ENCODE measurements around the gene SNCB.

GRCh38 chr5:176644294-176644693, 14.0 kb upstream of the SNCB start:
- TF ChIP-seq CREB1 (IDR thresholded peaks at IDR 0.05; ENCODE audit: low read depth): no peak
- TF ChIP-seq YY1 (IDR thresholded peaks at IDR 0.05; ENCODE audit: low read depth): no peak
- no peak for TF ChIP-seq EGR1 (IDR thresholded peaks at IDR 0.05)
- TF ChIP-seq CEBPB (IDR thresholded peaks at IDR 0.05): no peak
- no peak for TF ChIP-seq REST (IDR thresholded peaks at IDR 0.05; ENCODE audit: low read depth)
- no peak for TF ChIP-seq EP300 (IDR thresholded peaks at IDR 0.05; ENCODE audit: borderline replicate concordance)
- no peak for TF ChIP-seq TEAD4 (IDR thresholded peaks at IDR 0.05)
- no peak for TF ChIP-seq RAD21 (IDR thresholded peaks at IDR 0.05; ENCODE audit: low read depth)
- no peak for TF ChIP-seq ZBTB7A (IDR thresholded peaks at IDR 0.05; ENCODE audit: low read depth)
- no peak for TF ChIP-seq TCF12 (IDR thresholded peaks at IDR 0.05; ENCODE audit: low read depth)
- TF ChIP-seq TAF1 (IDR thresholded peaks at IDR 0.05; ENCODE audit: low read depth): no peak
